HPDE6-E6E7 (cell line): ENCODE data around the gene PAQR4.
"Not testable (repeated sequence)": the region's sequence is repeated elsewhere in the genome, so short reads cannot be mapped to it uniquely, and the experiment has no call there.

Source experiments
- DNase-seq: peaks from one replicate; pipeline ENCODE4 v3.0.0; 2011; ENCODE audit warnings: missing footprints; ENCODE audit errors: extremely low spot score

PAQR4 gene

GRCh38 chr16:2943716-2944115 is 25.4 kb upstream of the PAQR4 start:
- not testable (repeated sequence) for DNase-seq

GRCh38 chr16:2946649-2947048 is 22.5 kb upstream of the PAQR4 start:
- no peak for DNase-seq

DNA sequence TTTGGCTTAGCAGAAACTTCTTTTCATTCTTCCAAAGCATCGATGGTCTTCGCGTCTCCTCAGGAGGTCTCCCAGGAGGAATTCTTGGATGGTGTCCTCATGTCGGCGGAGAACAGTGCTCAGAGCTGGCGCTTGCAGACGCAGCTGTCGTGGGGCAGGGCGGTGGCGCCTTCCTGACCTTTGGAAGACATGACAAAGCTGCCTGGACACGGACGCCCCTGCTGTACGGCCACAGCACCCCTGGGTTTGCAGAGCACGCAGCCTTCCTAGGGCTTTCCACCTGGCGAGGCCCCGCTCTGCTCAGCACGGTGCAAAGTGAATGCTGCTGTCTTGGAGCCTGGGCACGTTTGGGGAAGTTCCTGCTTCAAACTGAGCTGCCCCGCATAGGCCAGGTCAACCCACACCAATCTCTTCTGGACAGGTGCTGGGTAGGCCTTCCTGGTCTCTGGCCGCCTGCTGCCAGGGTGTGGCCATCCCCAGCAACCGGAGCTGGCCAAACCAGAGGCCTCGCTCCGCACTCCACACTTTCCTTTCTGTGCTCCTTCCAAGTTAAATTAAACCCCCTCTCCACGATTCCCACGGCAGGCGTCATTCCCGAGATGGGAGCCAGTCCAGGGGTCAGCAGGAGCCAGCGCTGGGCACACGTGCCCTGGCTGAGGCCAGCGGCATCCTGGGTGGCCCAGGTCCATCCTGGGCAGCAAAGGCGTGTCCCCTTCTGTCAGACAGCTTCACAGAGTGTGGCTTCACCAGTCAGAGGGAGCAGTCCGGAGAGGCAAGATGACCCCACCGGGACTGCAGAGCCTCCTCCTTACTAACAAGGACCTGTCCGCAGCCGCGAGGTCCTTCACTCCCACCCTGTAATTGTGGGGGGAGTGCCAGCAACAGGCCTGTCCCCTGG is 20.1 kb upstream of the PAQR4 start:
- no peak for DNase-seq

DNA sequence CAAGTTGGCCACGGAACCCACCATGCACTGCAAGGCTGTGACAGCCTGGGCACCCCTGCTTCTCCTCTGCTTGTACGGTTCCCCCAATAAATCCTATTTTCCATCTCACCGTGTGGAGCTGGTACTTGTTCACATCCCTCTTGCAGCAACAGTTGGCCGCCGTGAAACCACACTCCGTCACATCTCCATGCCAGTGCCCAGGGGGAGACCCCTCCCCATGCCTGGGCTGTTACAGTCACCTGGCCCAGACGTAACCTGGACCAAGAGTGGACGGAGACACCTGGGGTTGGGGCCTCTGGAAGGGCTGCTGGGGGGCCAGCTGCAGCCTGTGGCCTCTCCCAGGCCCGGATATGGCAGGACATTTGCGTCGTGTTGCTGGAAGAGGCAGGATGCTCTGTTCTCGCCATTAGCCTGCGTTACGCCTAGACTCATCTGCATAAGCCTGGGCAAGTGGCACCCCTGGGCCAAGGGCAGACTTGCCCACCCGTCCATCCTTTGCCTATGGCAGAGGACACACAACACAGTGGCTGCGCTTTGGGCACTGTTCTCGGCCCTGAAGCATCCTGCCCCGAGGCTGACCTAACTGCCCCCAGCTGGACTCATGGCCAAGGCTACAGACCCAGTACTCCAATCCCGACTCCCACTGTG is 19.3 kb upstream of the PAQR4 start:
- DNase-seq = no peak

GRCh38 chr16:2950353-2950724 is 18.8 kb upstream of the PAQR4 start:
- no peak for DNase-seq

DNA sequence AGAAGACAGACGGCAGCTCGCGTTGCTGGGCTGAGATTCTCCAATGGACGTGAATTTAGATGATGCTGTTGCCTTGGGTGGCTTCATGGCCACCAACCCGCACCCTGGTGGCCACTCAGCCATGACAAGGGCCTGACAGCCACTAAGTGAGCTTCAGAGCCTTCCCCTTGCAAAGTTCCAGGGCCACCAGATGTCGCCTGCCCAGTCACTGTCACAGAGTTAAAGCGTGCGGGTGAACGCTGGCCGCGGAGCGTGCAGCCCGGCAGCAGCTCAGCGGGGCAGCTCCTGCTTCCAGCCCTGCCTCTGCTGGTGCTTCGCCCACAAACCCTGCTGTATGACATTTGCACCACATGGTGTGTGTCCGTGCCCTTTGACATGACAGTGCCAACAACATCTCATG is 18.4 kb upstream of the PAQR4 start:
- DNase-seq = no peak

DNA sequence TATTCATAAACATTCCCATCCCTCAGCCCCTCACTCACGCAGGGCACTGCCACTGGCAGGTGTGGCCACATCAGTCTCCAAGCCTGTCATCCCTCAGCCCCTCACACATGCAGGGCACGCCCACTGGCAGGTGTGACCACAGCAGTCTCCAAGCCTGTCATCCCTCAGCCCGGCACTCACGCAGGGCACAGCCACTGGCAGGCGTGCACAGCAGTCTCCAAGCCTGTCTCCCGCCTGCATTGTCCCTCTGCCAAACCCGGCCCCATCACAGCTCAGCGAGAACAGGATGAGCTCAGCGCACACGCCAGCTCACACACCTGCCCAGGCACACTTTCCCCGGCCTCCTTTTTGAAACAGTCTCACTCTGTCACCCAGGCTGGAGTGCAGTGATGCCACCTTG is 16.5 kb upstream of the PAQR4 start:
- DNase-seq = no peak

DNA sequence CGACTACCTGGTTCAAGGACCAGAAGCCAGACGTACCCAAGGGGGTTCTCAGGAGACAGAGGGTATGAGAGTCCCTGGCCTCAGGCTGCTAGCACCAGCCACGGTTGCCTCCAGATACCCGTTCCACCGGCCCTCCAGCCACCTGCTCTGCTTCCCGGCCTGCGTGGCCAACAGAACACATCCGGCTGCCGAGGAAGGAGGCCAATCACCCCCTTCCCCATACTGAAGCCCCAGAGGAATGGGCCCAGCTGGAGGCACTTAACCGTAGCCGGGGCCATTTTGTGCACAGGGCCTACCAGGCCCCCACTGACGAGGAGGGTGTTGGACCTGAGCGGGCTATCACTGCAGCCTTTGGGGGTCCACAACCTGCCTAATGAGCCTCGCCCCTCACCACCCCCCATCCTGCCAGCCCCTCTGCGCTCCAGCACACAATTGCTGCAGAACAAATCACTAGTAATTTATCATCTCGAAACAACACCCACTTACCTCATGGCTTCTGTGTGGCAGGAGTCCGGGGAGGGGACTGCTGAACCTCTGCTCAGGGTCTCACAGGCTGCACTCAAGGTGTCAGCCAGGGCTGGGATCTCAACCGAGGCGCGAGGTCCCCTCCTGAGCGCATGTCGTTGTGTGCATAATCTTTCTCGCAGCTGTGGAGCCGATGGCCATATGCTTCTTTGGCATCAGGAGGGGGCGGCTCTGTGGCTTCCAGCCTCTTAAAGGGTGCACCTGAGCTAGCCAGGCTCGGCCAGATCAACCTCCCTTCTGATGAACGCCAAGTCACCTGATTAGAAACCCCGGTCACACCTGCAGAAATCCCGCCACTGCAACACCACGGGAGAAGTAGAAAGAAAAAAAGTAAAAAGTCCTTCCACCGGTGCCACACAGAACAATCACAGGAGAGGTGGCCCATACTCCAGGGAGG is 15.2 kb upstream of the PAQR4 start:
- no peak for DNase-seq

GRCh38 chr16:2954656-2955381 is 14.3 kb upstream of the PAQR4 start:
- no peak for DNase-seq

DNA sequence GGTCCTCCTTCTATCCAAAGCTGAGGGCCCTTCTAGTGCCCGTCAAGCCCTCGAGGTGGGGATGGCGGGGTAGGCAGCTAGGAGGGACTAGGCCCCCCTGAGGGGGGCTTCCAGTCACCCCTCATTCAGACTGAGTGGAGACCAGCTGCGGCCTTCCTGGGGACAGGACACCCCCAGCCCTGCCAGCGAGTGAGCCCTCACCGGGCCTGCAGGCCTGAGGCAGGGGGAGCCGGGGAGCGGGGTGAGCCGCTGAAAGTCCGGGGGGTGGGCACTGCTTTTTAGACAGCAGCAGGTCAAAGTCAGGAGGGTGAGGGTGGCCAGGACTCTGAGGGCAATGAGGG is 13.7 kb upstream of the PAQR4 start:
- no peak for DNase-seq

DNA sequence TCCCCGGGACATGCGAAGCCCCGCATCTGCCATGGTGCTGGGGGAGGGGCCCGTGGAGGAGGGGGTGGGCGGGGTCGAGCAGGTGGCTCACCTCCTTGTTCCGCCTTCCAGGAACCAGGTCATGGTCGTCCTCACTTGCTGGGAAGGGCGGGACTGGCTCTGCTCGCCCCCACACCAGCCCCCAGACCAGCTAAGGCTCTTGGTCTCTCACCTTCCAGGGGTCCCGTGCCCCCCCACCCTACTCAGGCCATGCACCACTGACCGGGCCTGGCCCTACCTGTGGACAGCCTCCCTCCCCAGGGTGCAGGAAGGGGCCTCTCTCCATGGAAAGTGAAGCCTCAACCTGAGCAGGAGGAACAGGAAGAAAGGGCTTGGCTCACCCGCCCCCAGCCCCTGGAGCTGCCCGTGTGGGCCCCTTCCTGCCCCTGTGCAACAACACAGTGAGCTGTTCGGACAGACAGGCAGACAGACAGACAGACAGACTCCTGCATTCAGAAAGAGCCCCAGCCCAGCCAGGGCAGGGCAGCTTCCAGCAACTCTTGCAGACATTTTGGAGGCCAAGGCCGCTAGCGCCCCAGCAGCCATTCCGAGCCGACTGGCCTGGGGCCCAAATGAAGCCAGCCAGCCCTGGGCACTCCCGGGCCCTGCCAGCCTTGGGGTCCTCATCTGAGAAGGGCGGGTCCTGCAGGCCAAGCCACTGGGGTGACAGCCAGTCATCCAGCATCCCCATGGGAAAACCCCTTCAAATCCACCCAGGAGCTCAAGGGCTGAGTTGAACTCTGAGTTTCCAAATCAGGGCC is 13.2 kb upstream of the PAQR4 start:
- no peak for DNase-seq

DNA sequence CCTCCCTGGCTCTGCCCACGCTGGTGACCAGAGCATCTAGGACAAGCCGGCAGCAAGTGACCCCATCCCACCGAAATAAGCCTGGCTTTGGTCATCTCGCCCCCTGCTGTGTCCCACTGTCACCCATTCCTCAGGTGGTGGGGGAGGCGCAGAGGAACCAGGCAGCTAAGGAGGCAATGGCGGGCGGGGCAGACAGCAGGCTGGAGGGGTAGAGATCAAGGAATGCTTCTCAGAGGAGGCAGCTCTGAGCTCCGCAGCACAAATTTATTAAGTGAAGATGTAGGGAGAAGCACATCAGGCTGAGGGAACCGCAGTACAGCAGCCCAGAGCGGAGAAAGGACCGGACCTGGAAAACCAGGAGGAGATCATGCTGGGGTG is 12.6 kb upstream of the PAQR4 start:
- no peak for DNase-seq

- DNase-seq = no peak
These were observed 9.9 kb upstream of the PAQR4 start for GRCh38 chr16:2959206-2959605.

DNA sequence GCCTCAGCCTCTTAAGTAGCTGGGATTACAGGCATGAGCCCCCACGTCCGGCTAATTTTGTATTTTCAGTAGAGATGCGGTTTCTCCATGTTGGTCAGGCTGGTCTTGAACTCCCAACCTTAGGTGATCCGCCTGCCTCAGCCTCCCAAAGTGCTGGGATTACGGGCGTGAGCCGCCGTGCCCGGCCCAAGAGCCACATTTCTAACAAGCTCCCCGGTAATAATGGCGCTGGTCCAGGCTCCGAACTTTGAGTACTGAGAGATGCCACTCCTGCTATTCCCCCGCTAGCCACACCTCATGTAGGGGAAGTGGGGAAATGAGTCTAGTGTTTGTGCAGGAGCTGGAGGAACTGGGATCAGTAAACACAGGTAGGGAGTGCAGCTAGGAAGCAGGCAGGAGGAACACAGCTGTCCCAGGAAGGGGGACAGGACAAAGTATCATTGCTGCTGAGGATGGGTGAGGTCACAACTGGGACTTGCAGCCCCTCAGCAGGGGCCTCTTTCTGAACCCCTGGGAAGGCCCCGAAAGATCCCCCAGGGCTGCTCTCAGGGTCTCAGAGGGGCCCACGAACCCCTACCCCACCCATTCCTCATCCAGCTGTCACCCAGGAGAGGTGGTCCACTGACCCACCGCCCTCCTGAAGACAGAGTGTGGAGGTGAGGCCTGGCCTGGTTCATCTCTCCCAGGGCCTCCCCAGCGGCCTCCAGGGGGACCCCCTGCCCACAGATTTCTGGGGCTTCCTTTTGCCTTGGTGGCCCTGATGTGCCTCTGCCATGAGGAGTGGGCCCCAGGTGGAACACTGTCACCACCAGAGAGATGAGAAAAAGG is 8.8 kb upstream of the PAQR4 start:
- DNase-seq = no peak

DNA sequence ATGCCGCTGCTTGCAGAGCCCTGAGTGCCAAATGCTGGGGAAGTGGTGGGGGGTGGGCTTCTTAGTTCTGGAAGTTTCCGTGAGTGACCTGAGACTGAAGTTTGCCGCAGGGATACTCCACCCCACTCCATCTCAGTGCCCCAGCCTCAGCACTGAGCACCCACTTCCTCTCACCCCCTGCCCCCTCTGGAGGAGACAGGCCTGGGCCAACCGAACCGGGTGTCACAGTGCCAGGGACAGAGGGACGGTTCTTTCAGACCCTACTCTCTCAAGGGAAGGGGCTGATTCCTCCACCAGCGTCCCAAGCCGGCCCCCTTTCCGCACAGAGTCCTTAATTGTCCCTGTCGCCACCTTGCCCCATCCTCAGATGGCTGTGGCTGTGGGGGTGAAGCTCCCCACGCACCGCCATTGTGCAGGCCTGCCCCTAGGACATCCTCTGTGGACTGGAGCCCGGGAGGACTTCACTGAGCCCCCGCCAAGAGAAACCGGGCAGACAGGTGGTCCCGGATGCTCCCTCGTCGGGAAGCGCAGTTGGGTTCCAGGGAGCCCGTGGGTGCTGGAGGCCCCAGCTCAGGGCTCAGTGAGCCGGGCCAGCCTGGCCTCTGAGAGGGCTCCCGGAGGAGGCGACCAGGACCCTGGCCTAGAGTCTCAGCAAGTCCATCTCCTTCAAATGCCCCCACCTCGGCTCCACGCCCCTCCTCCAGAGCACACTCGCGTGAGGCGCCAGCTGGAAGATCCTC is 6.6 kb upstream of the PAQR4 start:
- DNase-seq = no peak

- DNase-seq = no peak
These were observed 6.0 kb upstream of the PAQR4 start for GRCh38 chr16:2963074-2963722.

DNA sequence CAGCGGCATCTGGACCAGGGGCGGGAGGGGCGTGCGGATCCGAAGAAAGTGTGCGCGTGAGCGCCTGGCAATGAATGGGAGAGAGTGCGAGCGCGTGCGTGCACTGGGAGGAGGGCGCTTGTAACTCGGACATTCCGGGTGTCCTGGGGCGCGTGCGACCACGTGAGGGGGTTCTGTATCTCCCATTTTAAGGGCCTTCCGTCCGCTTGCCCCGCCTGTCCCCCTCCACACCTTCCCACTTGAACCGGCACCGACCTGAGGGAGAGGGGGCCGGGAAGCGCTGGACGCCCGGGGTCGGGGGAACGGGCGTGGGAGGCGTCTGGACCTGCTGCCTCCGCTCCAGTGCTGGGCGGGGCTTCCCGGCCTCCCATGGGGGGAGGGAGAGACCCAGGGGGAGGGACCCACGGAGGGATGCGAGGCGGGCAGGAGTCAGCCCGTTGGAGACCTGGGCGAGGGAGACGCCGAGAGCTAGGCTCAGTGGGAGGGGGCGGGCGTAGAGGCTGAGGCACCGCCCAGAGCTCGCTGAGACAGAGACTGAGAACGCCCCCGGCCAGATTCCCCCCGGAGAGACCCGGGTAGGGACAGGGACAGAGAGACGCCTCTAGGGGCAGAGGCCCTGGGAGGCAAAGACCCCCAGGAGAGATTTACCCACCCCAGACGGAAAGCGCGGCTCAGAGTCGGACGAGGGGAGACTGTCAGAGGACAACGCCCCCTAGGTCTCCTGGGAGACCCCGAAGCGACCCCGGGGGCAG is 5.2 kb upstream of the PAQR4 start, which contains the start of gene KREMEN2:
Gene KREMEN2, plus strand, starts transcription at position 553 of the 752 bp plus-strand sequence. CDS start 246 bp downstream, outside the sequence.
- peak; percentile 84 for DNase-seq
